BJ (cell line): ENCODE data around the gene SAP30BP. TPM values are rescaled to one million over a fixed set of nuclear protein-coding genes. Genes with fewer than 3 reads are reported as not detected.

Source experiments
- CTCF ChIA-PET: fragments of 350-600 bp; formaldehyde crosslinking; extraction: SDS; loops from one replicate; lab custom pipeline; 2021; ENCODE audit warnings: antibody characterized with exemption, inconsistent platforms; lab: Yijun Ruan, JAX
- POLR2A ChIA-PET: fragments of 300-600 bp; sonication (Branson Sonifier 250); formaldehyde crosslinking; extraction: SDS; loops from one replicate; lab custom pipeline; 2021; ENCODE audit warnings: antibody characterized with exemption; lab: Charles Lee
- DNase-seq: peaks from one replicate; pipeline ENCODE4 v3.0.0-alpha.2; 2011; ENCODE audit warnings: low read depth
- H3K27me3 ChIP-seq: 2 replicates; pipeline ENCODE4 v1.6.0; 2011; ENCODE audit warnings: low read length; ENCODE audit not compliant: control insufficient read depth, insufficient read depth
- H3K36me3 ChIP-seq: 2 replicates; pipeline ENCODE4 v1.5.1; 2011; ENCODE audit warnings: low read length; ENCODE audit not compliant: control insufficient read depth, insufficient read depth
- H3K4me3 ChIP-seq: 2 replicates; pipeline ENCODE4 v1.5.1; 2011; ENCODE audit warnings: low read depth, mild to moderate bottlenecking, control low read depth, low read length
- polyA plus RNA-seq: library from polyadenylated mRNA; depleted of rRNA; stranded (reverse); fragments of >200 nt; gene quantifications from 2 replicates; pipeline ENCODE4 v1.2.3, GENCODE V29; 2011
- TF ChIP-seq, protein P1 (sequence below): IDR thresholded peaks from 2 replicates; pipeline ENCODE4 v1.5.1; 2011; ENCODE audit warnings: low read depth, mild to moderate bottlenecking, control low read depth, inconsistent platforms, low read length, moderate library complexity; ENCODE audit not compliant: insufficient read depth

The SAP30BP gene
- polyA plus RNA-seq, 1 experiment, result 84.8 TPM

DNA sequence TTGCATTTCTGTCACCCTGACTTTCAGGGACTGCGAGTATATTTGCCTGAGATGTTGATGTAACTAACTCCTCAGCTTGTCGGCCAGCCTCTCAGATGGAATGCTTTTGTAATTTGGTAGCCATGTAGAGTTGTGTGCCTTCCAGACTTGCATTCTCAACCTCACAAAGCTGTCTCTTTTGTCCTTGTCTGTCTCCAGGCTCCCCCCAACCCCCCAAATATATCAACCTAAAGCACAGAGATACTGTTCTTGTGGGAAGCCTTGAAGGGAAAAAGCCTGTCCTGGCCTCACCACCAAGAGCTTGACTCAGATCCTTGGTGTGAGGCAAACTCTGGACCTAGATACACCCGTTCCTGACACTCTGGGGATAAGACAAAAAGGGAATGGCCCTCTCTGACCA lies 18.4 kb downstream of the SAP30BP start:
- ChIA-PET POLR2A (no interaction called here), CTCF (interaction anchor here (0.7 to 19.7 kb wide), 6 partner anchors 7 to 487 kb away, joined by 3 to 607 read pairs (median 7); partner anchors contain the start of gene SMIM5)
- H3K36me3 ChIP-seq, result peaks cover 2% of the 10 kb centered on the region; the same call in 1 of the 2 replicates
- H3K27me3 ChIP-seq, result no peaks in the 10 kb centered on the region
- H3K4me3 ChIP-seq, result no peak overlapping the region
- DNase-seq, result no peak
- TF ChIP-seq, protein P1, sequence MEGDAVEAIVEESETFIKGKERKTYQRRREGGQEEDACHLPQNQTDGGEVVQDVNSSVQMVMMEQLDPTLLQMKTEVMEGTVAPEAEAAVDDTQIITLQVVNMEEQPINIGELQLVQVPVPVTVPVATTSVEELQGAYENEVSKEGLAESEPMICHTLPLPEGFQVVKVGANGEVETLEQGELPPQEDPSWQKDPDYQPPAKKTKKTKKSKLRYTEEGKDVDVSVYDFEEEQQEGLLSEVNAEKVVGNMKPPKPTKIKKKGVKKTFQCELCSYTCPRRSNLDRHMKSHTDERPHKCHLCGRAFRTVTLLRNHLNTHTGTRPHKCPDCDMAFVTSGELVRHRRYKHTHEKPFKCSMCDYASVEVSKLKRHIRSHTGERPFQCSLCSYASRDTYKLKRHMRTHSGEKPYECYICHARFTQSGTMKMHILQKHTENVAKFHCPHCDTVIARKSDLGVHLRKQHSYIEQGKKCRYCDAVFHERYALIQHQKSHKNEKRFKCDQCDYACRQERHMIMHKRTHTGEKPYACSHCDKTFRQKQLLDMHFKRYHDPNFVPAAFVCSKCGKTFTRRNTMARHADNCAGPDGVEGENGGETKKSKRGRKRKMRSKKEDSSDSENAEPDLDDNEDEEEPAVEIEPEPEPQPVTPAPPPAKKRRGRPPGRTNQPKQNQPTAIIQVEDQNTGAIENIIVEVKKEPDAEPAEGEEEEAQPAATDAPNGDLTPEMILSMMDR, result no peak

DNA sequence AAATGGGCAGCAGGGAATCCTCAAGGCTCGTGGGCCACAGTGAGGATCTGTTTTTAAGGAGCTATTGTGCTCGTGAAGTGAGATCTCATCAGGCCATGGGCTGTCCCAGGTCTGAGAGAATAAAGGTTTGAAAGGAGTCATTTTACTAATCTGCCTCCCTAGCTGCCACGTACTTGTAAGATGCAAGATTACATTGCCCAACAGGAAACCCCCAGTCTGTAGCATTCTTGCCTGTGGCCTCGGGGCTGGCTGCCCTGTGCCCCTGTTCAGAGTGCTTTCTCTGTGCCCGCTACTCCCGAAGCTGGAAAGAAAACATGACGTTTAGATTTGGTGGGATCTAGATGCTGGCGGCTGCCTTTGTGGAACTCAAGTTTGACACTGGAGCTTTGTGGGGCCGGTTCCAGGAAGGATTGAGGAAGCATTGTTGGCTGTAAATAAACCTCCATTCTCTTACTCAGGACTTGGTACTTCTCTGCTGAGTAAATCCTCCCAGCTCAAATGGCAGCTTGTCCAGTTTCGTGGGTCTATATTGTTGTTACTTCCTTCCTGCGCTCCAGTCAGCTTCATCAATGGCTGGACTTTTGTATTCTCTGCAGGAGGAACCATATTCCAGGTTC lies 21.2 kb downstream of the SAP30BP start:
- POLR2A ChIA-PET, result no interaction called here
- H3K27me3 ChIP-seq, result no peaks in the 10 kb centered on the region
- TF ChIP-seq, protein P1, result no peak
- no peak for DNase-seq
- peaks cover 6% of the 10 kb centered on the region for H3K36me3 ChIP-seq
- no peak overlapping the region for H3K4me3 ChIP-seq
- CTCF ChIA-PET, result interaction anchor here (1.6 to 19.7 kb wide), 2 partner anchors 13 to 61 kb away, joined by 5 to 607 read pairs; no protein-coding TSS in a partner anchor

DNA sequence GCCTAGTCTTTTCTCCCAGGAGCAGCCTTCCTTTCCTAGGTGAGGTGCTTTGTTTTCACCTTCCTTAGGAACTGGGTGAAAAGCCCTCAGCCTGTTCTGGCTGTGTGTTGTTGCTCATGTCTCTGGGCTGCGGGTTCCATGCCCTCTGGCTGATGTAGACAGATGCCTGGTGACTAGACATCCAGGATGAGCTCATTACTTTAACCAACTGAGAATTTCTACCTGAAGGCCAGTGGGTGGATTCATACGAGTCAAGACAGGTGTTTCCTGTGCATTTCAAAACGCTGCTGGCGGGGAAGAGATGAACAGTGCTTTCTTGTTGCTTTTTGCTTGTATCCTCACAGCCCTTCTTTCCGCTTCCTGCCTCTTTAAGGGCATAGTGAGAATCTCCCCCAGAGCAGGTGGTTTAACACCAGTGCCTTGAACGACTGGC lies 22.3 kb downstream of the SAP30BP start:
- no peak for DNase-seq
- ChIA-PET CTCF (interaction anchor here (19.7 kb wide), 1 partner anchor 60 kb away, joined by 607 read pairs; no protein-coding TSS in a partner anchor), POLR2A (no interaction called here)
- TF ChIP-seq, protein P1, result no peak
- Histone ChIP-seq H3K4me3 (no peak overlapping the region), H3K27me3 (no peaks in the 10 kb centered on the region), H3K36me3 (peaks cover 6% of the 10 kb centered on the region)

DNA sequence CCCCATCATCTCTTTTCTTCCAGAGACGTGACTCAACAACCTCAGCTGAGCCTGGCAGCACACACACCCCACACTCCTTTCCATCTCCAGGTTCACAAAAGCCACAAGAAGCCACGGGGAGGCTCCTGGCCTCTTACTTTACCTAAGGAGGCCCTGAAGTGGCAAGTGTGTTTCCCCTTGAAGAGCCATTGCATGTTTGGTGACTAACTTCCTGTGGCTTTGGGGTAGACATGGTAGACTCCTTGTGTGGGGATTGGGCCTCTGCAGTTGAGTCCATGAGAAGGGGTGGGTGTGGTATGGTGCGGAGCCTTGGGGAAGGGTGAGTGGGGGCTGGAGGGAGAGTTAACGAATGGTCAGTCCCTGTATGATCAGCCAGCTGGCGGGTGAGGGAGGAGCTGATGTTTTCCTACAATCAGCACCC lies 24.2 kb downstream of the SAP30BP start:
- ChIA-PET CTCF (interaction anchor here (1.7 to 3.7 kb wide), 4 partner anchors 9 to 59 kb away, joined by 5 to 44 read pairs (median 14); partner anchors contain the start of gene SMIM5), POLR2A (no interaction called here)
- no peaks in the 10 kb centered on the region for H3K27me3 ChIP-seq
- H3K36me3 ChIP-seq, result peaks cover 7% of the 10 kb centered on the region
- no peak overlapping the region for H3K4me3 ChIP-seq
- TF ChIP-seq, protein P1, result no peak
- no peak for DNase-seq

DNA sequence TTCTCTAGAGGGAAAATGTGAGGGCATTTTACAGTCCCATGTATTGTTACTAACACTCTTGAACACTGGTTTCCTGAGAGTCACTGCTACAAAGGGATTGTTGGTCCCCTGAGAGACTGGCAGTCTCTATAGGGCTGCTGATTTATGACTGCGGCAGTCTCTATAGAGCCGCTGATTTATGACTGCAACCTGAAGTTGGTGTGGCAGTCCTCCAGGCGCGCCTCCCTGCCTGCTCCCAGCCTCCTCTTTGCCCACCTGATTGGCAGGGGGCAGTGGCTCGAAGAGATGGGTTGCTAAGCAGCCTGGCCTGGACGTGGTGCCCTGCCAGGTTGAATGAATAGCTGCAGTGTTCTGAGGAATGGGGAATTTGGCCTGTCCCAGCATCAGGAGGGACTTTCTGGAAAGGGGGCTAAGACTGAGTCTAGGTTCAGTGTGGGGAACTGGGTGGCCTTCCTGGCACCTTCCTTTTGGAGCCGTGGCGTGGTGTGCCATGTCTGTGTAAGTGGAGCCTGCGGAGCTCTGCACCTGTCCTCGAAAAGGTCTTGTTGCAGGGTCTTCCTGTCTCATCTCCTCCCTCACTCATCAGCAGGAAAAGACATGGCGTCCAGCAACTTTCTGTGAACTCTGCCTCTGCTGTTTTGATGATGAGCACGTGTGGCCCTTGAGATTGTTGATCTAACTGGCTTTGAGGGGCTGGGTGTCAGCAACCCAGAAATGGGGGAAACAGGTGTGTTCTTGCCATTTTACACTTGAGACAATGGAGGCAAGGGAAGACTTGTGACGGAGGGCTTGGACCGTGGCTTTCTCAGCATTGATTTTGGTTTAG lies 24.9 kb downstream of the SAP30BP start:
- no peak for DNase-seq
- H3K4me3 ChIP-seq, result no peak overlapping the region
- H3K27me3 ChIP-seq, result no peaks in the 10 kb centered on the region
- ChIA-PET POLR2A (no interaction called here), CTCF (interaction anchor here (1.7 to 3.7 kb wide), 5 partner anchors 9 to 59 kb away, joined by 5 to 44 read pairs (median 17); partner anchors contain the start of gene SMIM5)
- TF ChIP-seq, protein P1, result no peak
- H3K36me3 ChIP-seq, result peaks cover 7% of the 10 kb centered on the region
